Endometrial microvascular endothelial cells (primary cell): ENCODE data around the gene CDC42. TPM values are rescaled to one million over a fixed set of nuclear protein-coding genes. Genes with fewer than 3 reads are reported as not detected.
"Not testable (repeated sequence)": the region's sequence is repeated elsewhere in the genome, so short reads cannot be mapped to it uniquely, and the experiment has no call there.

Source experiments
- in situ Hi-C: cut with HindIII; loops from 2 replicates; pipeline ENCODE4 v1.10.0; 2017; ENCODE audit warnings: low sequenced_read_pairs, low pct_unique_long_range_greater_than_20kb; ENCODE audit errors: inconsistent ontology term
- total RNA-seq: library from RNA; depleted of rRNA; stranded (reverse); fragments of >200 nt; gene quantifications from one replicate; pipeline ENCODE4 v1.2.3, GENCODE V29; 2015; ENCODE audit errors: inconsistent ontology term

The CDC42 gene
- 554 TPM for total RNA-seq

DNA sequence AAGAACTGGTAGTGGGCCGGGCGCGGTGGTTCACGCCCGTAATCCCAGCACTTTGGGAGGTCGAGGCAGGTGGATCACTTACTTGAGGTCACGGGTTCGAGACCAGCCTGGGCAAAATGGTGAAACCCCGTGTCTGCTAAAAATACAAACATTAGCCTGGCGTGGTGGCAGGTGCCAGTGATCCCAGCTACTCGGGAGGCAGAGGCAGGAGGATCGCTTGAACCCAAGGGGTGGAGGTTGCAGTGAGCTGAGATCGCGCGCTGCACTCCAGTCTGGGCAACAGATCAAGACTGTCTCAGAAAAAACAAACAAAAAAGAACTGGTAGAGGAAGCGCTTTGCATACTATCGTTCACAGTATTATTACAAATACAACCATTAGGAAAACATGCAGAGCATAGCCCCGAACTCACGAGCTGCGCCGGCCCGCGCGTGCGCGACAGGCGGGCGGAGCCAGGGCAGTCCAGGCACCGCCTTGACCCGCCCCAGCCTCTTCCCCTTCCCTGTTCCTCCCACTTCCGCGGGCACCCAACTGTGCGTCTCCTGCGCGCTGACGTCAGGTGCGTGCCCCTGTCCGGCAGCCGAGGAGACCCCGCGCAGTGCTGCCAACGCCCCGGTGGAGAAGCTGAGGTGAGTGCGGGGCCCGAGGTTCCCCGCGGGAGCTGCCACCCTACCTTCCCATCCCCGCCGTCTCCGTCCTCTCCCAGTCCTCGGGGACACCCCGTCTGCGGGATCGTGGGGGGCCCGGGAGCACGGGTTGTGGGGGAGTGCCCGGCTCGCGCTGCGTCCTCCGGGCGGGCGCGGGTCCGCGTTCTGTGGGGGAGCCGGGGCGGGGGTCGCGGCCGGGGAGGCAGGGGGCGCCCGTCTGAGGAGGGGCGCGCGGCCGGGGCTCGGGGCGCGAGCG is at the start of gene CDC42:
CDC42 (plus strand) TSS at position 595 of the 902 bp plus-strand sequence. CDS start 25,770 bp downstream, outside the sequence.
- in situ Hi-C loops, result loop anchor here (10.0 kb wide), 1 partner anchor 52 kb away; no protein-coding TSS in a partner anchor

DNA sequence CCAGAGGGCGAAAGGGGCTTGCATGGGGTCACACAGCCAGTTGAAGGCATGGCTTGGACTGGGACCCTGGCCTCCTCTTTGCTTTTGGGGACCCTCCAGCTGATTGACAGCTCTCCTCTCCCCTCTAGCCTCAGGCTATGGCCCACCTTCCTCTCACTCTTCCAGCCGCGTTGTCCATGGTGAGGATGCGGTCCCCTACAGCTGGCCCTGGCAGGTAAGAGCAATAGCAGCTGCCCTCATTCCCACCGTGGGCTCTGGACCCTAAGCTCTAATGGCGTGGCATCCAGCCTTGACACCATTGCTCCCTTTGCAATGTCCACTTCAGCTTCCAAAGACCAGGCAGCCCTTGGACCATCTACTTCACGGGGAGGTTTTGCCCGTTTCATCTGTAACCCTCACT is 49.6 kb upstream of the CDC42 start:
- in situ Hi-C loops, result not testable (repeated sequence)

DNA sequence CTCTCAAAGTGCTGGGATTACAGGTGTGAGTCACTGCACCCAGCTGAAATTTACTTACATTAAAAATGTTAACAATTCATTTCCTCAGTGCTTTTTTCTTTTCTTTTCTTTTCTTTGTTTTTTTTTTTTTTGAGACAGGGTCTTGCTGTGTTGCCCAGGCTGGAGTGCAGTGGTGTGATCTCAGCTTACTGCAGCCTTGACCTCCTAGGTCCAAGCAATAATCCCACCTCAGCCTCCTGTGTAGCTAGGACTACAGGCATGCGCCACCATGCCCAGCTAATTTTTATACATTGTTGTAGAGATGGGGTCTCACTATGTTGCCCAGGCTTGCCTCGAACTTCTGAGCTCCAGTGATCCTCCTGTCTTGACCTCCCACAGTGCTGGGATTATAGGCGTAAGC is 48.5 kb upstream of the CDC42 start:
- in situ Hi-C loops, result not testable (repeated sequence)

DNA sequence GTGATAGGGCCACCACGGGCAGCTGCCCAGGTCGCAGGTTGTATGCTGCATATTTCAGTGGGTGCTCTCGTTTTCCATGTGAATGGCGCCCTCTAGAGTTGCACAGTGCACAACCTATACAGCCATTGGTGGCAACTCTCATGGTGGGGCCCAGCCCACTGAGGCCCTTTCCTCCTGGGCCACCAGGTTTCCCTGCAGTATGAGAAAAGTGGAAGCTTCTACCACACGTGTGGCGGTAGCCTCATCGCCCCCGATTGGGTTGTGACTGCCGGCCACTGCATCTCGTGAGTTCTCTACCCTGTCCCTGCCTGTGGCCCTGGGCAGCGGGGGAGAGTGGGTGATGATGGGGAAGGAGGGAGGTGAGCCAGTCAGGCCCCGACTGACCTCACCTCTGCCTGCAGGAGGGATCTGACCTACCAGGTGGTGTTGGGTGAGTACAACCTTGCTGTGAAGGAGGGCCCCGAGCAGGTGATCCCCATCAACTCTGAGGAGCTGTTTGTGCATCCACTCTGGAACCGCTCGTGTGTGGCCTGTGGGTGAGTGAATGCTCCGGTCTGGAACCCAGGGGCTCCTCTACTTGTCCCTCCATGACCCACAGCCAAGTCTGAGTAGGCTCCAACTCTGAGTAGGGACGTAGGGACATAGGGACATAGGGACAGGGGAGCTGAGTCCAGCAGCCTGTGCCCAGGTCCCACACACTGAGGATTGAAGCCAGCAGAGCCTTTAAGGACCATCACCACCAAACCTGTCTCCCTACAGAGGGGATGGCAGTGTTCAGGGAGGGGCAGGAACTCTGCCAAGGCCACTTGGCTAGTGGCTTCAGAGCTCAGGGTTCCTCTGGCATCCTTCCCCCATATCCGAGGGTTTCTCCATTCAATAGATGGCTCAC is 47.0 kb upstream of the CDC42 start:
- in situ Hi-C loops, result not testable (repeated sequence)

DNA sequence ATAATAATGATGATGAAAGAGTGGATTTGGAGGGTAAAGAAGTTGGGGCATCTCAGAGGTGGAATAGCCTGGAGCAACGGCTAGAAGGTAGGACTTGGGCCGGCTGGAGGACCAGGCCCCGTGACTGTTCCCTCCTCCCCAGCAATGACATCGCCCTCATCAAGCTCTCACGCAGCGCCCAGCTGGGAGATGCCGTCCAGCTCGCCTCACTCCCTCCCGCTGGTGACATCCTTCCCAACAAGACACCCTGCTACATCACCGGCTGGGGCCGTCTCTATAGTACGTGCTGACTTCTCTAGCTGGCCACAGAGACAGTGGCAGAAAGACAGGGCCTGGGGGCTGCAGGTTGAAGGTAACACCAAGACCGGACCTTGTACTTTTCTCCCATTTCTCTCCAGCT is 45.8 kb upstream of the CDC42 start:
- in situ Hi-C loops, result not testable (repeated sequence)

DNA sequence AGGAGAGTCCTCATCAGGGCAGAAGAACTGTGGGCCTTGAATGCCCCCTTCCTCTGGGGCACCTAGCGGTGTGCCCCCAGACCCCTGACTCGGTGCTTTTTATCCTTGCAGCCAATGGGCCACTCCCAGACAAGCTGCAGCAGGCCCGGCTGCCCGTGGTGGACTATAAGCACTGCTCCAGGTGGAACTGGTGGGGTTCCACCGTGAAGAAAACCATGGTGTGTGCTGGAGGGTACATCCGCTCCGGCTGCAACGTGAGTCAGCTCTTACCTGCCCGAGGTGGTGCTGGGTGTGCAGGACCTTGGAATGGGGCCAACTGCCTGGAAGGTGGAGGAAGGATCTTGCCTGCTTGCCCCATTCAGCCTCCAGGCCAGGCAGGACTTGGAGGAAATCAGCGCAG is 45.2 kb upstream of the CDC42 start:
- in situ Hi-C loops, result not testable (repeated sequence)

DNA sequence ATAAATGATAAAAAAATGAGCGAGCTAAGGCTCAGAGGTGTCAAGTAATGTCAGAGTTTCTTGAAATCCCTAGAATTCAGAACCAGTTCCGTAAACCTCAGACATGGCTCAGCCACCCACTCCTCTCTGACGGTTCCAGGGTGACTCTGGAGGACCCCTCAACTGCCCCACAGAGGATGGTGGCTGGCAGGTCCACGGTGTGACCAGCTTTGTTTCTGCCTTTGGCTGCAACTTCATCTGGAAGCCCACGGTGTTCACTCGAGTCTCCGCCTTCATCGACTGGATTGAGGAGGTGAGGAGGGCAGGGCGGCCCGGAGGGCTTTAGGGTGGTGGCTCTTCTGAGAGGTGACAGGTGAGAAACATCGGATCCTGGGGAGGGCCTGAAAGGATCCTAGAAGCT is 42.9 kb upstream of the CDC42 start:
- in situ Hi-C loops, result not testable (repeated sequence)

DNA sequence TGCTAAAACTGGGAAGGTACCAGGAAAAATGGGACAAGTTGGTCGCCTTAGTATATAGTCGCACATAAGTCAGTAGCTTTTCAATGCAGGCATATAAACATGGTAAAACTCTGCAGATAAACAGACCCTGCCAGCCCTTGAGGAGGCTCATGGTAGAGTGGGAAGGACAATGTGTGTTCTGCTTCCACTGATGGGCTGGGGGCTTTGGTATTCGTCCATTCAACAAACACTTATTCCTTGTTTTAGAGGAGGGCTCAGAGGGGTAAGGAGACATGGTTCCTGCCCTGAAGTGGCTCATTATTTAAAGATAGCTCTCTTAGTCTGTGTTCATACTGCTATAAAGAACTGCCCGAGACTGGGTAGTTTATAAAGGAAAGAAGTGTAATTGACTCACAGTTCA is 39.8 kb upstream of the CDC42 start:
- in situ Hi-C loops, result not testable (repeated sequence)

DNA sequence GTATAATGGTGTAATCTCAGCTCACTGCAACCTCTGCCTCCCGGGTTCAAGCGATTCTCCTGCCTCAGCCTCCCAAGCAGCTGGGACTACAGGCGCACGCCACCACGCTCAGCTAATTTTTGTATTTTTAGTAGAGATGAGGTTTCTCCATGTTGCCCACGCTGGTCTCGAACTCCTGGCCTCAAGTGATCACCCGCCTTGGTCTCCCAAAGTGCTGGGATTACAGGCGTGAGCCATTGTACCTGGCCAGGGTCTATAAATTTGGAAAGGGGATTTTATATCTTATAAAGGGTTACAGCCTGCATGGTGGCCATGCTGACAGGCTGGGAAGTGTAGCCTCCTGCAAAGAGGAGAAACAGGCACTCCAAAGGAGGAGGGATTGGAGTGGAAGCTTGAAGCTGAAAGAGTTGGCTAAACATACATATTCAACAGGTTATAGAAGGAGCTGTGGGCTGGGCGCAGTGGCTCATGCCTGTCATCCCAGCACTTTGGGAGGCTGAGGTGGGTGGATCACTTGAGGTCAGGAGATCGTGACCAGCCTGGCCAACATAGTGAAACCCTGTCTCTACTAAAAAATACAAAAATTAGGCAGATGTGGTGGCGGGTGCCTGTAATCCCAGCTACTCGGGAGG is 37.8 kb upstream of the CDC42 start:
- in situ Hi-C loops, result not testable (repeated sequence)

DNA sequence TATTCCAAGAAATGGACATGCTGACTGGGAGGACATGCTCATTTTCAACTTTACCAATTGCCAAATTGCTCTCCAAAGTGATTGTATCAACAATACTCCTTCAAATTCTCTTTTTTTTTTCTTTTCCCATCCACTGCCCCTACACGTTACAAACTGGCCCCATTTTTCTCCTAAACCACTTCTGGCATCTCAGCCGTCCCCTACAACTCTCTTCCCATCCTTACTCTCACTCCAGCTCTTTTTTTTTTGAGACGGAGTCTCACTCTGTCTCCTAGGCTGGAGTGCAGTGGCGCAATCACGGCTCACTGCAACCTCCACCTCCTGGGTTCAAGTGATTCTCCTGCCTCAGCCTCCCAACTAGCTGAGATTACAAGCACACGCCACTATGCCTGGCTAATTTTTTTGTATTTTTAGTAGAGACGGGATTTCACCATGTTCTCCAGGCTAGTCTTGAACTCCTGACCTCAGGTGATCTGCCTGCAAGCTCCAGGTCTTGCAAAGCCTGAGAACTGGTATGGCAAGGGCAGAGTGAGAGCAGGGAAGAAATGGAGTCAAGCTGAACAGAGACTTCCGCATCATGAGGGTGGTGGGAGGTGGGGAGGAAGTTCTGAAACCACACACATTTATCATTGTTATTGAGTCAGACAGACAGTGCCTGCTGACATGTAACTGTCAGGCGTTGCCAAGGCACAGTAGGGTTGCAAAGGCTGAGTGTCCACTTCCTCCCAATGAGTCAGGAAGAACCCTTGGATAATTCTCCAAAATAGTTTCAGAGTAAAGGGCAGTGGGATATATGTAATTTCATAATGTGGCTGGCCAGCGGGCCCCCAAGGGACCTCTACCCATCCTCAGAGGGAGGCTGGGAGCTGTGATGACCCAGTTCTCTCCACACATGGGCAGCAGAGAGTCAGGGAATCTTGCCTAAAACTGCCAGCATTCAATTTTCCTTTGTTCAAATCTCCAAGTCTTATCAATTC is 33.6 kb upstream of the CDC42 start:
- in situ Hi-C loops, result no loop called here

DNA sequence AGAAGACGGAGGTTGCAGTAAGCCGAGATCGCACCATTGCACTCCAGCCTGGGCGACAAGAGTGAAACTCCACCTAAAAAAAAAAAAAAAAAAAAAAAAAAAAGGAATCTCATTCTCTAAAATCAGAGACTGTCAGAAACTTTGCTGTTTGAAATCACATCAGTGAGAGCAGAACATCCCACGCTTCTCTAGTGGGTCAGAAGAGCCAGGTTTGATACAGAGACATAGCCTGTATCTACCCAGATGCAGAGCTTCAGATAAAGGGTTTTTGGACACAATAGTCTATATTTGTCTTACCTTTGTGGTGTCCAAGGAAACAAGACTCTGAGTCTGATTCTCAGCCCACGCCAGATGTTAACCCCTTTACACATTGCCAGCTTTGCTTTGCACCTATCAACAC is 31.4 kb upstream of the CDC42 start:
- in situ Hi-C loops, result no loop called here

DNA sequence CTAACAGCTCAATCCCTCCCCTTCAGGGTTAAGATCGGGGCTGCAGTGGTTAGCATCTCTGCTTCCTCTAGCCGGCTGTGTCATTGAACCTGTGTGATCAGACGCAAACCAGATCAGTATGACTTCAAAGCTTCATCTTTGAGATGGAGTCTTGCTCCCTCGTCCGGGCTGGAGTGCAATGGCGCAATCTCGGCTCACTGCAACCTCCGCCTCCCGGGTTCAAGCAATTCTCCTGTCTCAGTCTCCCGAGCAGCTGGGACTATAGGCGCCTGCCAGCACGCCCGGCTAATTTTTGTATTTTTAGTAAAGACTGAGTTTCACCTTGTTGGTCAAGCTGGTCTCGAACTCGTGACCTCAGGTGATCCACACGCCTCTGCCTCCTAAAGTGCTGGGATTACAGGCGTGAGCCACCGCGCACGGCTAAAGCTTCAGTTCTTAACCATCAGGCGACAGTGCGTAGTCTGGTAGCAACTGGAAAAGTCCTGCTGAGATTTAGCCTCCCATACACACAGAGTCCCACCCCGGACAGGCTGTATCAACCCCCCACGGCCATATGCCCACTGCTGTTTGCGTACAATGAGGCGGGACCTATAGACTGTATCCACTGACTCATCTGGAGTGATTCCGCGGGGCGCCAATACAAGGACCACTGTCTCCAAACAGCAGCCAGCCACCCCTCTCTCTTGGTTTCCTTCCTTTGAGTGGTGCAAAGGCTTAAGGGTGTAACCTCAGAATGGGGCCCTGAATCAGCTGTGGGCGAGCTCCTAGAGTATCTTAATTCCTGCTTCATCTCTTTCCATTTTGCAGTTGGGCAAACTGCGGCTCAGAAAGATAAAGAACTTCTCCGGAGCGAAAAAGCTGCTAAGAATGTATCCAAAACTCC is 27.8 kb upstream of the CDC42 start:
- in situ Hi-C loops, result no loop called here

DNA sequence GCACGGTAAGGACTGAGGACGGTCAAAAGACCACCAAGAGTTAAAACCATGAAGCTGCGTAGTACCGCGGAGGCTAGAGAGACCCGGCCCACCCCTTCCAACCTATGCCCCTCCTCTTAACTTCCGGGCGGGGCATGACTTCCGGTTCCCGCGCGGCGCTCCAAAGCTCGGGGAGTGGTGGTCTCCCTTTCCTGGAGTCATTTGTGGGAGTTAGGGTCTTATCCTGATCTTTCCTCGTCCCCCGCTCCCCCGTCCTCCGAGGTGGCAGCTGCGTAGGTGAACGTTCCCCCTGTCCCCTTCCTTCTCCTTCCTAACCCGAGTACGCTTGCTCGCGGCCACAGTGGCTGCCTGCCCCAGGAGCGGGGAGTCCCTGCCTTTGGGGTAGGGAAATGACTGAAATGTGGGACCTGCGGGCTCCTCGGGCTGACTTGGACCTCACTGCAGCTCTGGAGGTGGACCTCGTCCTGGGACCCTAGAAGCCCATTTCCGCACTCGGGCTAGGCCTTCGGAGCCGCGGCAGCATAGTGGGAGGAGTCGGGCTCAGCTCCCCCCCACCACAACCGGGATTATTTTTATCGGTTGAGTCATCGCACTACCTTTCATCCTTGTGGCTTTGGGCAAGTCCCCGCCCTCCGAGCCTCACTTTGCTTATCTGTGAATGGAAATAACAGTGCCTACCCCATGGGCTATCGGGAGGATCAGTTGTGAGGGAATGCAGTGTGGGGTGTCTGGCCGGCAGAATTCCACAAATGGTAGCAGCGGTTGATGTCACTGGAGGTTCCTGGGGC is 26.9 kb upstream of the CDC42 start:
- in situ Hi-C loops, result no loop called here

DNA sequence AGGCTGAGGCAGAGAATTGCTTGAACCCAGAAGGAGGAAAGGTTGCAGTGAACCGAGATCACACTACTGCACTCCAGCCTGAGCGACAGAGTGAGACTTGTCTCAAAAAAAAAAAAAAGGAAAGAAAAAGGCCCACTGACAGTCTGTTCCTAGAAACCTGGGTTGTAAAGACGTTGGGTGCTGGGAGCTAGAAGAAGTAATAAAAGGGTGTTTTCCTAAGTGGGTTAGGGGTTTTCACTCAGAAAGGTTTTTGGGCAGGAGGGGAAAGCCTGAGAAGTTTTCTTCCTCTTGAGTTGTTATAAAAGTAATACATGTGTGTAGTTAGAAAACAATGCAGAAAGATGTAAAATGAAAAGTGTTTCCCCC is 25.6 kb upstream of the CDC42 start:
- in situ Hi-C loops, result no loop called here

DNA sequence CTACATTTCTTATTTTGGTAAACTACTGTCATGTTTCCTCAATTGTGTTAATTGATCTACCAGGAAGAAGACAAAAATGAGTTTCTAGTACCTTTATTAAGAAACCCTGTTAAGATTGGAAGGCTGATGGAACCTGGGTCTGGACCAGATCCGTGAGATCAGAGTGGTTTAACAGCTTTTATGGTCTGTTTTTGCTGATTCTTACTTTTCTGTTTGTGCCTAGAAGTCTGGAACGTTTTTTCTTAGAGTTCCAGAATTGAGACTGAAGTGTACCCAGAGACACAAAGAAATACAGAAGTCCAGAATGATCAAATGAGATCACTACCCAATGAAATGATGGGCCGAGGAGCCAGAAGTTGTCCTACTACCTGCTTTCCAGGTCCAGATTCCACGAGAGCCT is 22.5 kb upstream of the CDC42 start:
- in situ Hi-C loops, result no loop called here

DNA sequence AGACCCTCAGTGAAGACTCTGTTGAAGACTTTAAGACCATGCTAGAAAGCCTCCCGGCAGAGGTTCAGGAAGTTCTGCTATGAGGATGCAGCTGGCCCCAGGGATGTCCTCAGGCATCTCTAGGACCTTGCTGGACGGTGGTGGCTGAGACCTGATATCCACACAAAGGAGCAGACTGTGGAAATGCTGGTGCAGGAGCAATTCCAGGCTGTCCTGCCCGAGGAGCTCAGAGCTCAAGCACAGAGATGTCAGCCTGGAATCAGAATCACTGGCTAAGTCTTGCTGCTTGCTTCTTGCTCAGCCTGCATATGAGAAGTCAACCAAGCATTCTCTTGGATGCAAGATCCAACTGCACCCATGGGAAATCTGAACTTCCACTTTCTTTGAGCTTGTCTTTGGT is 22.0 kb upstream of the CDC42 start:
- in situ Hi-C loops, result no loop called here
